Measurements from ENCODE around the gene S100A4. TPM values are rescaled to one million over a fixed set of nuclear protein-coding genes. Genes with fewer than 3 reads are reported as not detected.

Gene S100A4
- total RNA-seq, 1 experiment from 2014 or later: 384 TPM

GRCh38 chr1:153538315-153538821, 7.2 kb downstream of the S100A4 start:
- Histone ChIP-seq H3K79me2 (ENCODE audit: insufficient read depth, low read length) (peaks cover 18% of the 10 kb centered on the region), H3K4me1 (ENCODE audit: control insufficient read depth in 1 of 2, insufficient read depth in 2 of 2, low read length in 2 of 2) (peaks cover 77 to 92% of the 10 kb centered on the region in 2 experiments), H3K4me2 (ENCODE audit: low read length) (peak overlapping the region; percentile 66), H3K27ac (ENCODE audit: low read depth, low read length) (peak overlapping the region; percentile 94), H3K4me3 (replicated peaks in 1 of 2; ENCODE audit: low read depth in 1 of 2, low read length in 2 of 2) (no peak overlapping the region), H3K9me2 (ENCODE audit: insufficient read depth) (no peaks in the 10 kb centered on the region), H3K9ac (ENCODE audit: low read length) (peak overlapping the region; percentile 52), H3K27me3 (ENCODE audit: insufficient read depth, low read length) (no peaks in the 10 kb centered on the region), H2AFZ (ENCODE audit: low read depth, low read length, poor library complexity, severe bottlenecking) (no peak overlapping the region), H3K9me3 (ENCODE audit: control insufficient read depth in 1 of 2, insufficient read depth in 1 of 2, low read depth in 1 of 2, low read length in 2 of 2) (no peaks in the 10 kb centered on the region), H4K20me1 (ENCODE audit: insufficient read depth) (no peaks in the 10 kb centered on the region), H3K36me3 (ENCODE audit: control insufficient read depth in 1 of 2, insufficient read depth in 2 of 2, low read length in 2 of 2) (peaks cover 0 to 5% of the 10 kb centered on the region in 2 experiments; a peak in 1 of 4 replicates)
- ChIA-PET CTCF (interaction anchor here (1.0 to 3.2 kb wide), 4 partner anchors 14 to 32 kb away, joined by 3 to 9 read pairs (median 4); partner anchors contain the start of gene S100A2), RAD21 (ENCODE audit: low non-redundant PET in 1 of 2, low total read pairs in 2 of 2, uncharacterized antibody in 2 of 2, unreplicated experiment in 2 of 2) (interaction anchor here (0.5 to 0.7 kb wide), 2 partner anchors 22 to 95 kb away, joined by 3 to 4 read pairs; no protein-coding TSS in a partner anchor), POLR2A (interaction anchor here (0.9 to 7.4 kb wide), 6 partner anchors 13 to 89 kb away, joined by 3 to 78 read pairs (median 6); partner anchors contain the start of genes S100A13 and S100A3)
- ATAC-seq (peak; percentile 30), DNase-seq (ENCODE audit: low read depth, low spot score) (no peak)
- intact Hi-C loops (cut with micrococcal nuclease): no loop called here
- no TSS peak for BruUV-seq (replicated peaks)
- TF ChIP-seq, protein P1, sequence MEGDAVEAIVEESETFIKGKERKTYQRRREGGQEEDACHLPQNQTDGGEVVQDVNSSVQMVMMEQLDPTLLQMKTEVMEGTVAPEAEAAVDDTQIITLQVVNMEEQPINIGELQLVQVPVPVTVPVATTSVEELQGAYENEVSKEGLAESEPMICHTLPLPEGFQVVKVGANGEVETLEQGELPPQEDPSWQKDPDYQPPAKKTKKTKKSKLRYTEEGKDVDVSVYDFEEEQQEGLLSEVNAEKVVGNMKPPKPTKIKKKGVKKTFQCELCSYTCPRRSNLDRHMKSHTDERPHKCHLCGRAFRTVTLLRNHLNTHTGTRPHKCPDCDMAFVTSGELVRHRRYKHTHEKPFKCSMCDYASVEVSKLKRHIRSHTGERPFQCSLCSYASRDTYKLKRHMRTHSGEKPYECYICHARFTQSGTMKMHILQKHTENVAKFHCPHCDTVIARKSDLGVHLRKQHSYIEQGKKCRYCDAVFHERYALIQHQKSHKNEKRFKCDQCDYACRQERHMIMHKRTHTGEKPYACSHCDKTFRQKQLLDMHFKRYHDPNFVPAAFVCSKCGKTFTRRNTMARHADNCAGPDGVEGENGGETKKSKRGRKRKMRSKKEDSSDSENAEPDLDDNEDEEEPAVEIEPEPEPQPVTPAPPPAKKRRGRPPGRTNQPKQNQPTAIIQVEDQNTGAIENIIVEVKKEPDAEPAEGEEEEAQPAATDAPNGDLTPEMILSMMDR (IDR thresholded peaks at IDR 0.05 in 2 of 3, conservative IDR thresholded peaks at IDR 0.05 in 1 of 3; ENCODE audit: borderline replicate concordance in 1 of 3, insufficient read depth in 1 of 3, low read depth in 2 of 3, low read length in 2 of 3): peak in 1 of 3 experiments; percentile 20; a peak in 1 of 6 replicates
- no peak for TF ChIP-seq ATF3 (IDR thresholded peaks at IDR 0.05)
- peak; percentile 46 for TF ChIP-seq POLR2AphosphoS5 (IDR thresholded peaks at IDR 0.05; ENCODE audit: low read depth, low read length)
- no peak for TF ChIP-seq ELF1 (IDR thresholded peaks at IDR 0.05; ENCODE audit: borderline replicate concordance, low read depth)
- peak; percentile 17; the same call in 1 of the 2 replicates for TF ChIP-seq ZFX (IDR thresholded peaks at IDR 0.05)
- TF ChIP-seq SIN3A (IDR thresholded peaks at IDR 0.05; ENCODE audit: low read depth): no peak
- no peak for TF ChIP-seq POLR2A (IDR thresholded peaks at IDR 0.05; ENCODE audit: borderline replicate concordance, extremely low read depth, insufficient read depth, insufficient read length)
